Daoy (cell line): ENCODE data around the gene SLC26A11. TPM values are rescaled to one million over a fixed set of nuclear protein-coding genes. Genes with fewer than 3 reads are reported as not detected.
"Not testable (repeated sequence)": the region's sequence is repeated elsewhere in the genome, so short reads cannot be mapped to it uniquely, and the experiment has no call there.

ENCODE experiments used
- DNase-seq: peaks from one replicate; pipeline ENCODE4 v3.0.0-alpha.2; 2015; ENCODE audit warnings: low read depth
- total RNA-seq: library from RNA; depleted of rRNA; stranded (reverse); fragments of >200 nt; shearing (Covaris generic); gene quantifications from 2 replicates; pipeline ENCODE4 v1.2.3, GENCODE V29; 2014

Gene SLC26A11
- total RNA-seq, 1 experiment from 2014 or later = 0.69 TPM

DNA sequence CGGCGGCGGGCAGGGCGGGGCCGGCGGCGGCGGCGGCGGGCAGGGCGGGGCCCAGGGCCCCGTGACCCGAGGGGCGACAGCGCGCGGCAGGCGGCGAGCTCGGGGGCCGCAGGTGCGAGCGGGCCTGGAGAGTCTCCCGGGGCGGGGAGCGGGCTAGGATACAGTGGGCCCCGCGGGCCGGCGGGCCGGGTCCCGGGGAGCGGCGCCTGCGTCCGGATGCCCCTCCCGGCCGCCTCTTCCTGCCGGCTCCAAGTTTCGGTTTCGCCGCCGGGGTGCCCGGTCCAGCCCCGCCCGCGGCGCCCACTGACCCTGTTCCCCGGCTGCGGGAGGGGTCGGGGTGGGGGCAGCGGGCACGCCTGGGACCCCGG, 40.5 kb downstream of the SLC26A11 start, which contains the start of gene RNF213:
RNF213 (plus strand) TSS at position 62 of the 368 bp plus-strand sequence. CDS start 2,830 bp downstream, outside the sequence.
- peak; percentile 41 for DNase-seq

DNA sequence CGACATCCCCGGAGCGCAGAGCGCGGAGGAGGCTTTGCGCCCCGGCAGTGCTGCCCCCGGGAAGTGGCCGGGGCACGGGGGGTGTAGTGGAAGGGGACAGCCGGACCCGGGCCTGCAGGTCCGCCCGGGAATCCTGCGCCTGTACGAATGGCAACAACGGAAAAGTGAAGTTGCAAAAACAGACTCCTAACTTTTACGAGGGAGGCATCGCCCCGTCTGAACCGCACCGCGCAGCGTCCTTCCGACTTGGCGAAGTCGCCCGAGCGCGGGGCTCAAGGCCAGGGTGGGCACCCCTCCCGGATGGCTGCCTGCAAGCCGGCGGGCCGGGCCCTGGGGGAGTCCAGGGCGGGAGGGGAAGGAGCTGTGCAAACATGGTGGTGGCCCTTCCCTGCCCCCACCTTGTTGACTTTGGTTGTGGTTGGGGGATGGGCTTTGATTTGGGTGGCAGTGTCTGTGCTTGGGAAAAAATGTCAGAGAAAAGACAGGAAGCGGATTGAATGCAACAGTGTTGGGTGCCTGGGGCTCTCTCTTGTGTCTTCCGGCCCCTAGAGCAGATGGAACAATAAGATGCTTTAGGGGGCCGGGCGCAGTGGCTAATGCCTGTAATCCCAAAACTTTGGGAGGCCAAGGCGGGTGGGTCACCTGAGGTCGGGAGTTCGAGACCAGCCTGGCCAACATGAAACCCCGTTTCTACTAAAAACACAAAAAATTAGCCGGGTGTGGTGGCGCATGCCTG, 41.1 kb downstream of the SLC26A11 start:
- peak; percentile 50 for DNase-seq

GRCh38 chr17:80261895-80262279, 41.7 kb downstream of the SLC26A11 start:
- no peak for DNase-seq

GRCh38 chr17:80262291-80262690, 42.1 kb downstream of the SLC26A11 start:
- no peak for DNase-seq

DNA sequence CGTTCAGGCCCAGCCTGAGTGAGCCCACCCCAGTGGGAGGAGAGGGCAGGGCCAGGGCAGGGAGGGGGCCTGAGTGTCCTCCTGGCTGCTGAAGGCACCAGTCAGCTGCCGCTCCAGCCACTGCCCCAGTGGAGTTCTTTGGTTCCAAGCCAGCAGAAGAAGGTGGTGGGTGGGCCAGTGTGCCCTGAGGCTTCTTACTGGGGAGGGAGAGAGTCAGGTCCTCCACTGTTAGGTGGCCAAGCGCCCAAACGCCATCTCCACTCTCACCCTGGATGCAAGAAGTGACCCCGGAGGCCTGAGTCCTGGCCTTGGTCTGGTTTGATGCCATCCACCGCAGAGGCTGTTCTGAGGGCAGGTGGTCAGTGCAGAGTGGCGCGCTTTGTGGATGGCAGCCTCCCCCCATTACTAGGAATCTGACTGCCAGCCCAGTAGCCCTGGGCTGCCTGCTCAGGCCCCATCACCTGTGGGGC, 42.6 kb downstream of the SLC26A11 start:
- DNase-seq = no peak

GRCh38 chr17:80263253-80264204, 43.3 kb downstream of the SLC26A11 start:
- DNase-seq = peak; percentile 78

GRCh38 chr17:80264205-80265075, 44.2 kb downstream of the SLC26A11 start:
- no peak for DNase-seq

DNA sequence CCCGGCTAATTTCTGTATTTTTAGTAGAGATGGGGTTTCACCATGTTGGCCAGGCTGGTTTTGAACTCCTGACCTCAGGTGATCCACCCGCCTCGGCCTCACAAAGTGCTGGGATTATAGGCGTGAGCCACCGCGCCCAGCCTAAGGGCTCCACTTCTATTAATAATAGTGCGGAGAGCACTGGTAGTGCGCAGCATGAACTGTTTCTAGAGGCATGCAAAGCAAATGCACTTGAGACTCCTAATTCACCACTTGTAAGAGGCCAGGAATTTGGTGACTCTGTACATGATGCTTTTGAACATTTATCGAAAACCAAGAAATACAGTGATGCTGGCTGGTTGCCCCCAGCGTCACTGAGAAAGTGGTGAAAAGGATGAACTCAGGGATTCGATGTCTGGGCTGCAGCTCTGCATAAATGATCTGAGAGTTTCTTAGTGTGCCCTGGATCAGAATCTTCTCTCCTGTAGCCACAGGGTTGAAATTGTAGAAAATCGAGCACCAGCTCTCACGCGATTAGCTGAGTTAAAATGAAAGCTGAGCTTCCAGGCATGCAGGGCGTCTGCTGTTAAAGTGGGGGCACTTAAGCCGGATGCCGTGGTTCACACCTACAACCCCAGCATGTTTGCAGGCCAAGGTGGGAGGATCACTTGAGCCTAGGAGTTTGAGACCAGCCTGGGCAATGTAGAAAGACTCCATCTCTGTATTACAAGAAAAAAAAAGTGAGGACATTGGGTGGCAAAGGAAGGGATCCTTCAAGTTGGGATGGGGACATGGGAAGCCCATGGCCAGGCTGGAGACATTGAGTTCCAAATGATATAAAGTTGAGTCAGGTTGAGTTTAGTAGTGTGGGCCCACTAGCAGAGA, 45.2 kb downstream of the SLC26A11 start:
- DNase-seq = no peak

DNA sequence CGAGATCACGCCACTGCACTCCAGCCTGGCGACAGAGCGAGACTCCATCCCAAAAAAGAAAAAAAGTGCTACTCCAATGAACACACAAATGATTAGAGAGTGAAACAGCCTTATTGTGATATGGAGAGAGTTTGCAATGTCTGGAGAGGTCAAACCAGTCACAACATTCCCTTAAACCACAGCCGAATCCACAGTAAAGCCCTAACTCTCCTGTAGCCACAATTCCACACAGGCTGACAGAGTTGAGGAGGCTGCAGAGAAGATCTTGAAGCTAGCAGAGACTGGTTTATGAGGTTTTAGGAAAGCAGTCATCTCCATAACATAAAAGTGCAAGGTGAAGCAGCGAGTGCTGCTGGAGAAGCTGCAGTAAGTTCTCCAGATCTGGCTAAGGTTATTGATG, 47.2 kb downstream of the SLC26A11 start:
- DNase-seq = no peak

DNA sequence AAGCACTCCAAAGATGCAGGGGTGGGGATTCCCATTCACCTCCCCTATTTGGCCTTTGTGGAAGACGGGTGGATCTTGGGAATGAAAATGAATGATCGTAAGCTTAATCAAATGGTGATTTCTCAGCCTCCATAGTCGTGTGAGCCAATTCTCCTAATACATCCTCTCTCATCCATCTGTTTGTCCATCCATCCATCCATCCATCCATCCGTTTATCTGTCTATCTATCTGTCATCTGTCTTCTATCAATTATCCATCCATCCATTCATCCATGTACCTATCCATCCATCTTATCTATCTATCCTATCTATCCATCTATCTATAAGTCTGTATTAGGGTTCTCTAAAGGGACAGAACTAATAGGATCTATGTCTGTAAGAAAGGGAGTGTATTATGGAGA, 48.2 kb downstream of the SLC26A11 start:
- no peak for DNase-seq

GRCh38 chr17:80269405-80269807, 49.2 kb downstream of the SLC26A11 start:
- DNase-seq = no peak

GRCh38 chr17:80270104-80270503, 49.9 kb downstream of the SLC26A11 start:
- no peak for DNase-seq

DNA sequence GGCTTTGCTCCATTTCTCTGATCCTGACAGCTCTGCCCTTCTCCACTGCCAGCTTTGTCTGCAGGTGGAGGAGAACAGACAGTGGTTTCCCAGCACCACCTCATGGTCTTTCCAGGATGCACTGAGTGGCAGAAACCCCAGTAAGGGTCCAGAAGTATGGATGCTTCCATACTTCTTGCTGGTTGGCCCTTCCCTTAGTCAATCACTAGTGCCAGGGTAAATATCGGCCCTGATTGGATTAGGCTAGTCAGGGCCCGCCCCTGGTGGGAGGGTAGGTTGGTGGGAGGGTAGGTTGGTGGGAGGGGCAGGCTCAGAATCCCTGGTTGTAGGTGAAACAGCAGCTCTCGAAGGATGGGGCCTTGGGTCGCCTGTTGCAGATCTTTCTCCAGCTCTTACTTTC, 50.6 kb downstream of the SLC26A11 start:
- peak; percentile 34 for DNase-seq

DNA sequence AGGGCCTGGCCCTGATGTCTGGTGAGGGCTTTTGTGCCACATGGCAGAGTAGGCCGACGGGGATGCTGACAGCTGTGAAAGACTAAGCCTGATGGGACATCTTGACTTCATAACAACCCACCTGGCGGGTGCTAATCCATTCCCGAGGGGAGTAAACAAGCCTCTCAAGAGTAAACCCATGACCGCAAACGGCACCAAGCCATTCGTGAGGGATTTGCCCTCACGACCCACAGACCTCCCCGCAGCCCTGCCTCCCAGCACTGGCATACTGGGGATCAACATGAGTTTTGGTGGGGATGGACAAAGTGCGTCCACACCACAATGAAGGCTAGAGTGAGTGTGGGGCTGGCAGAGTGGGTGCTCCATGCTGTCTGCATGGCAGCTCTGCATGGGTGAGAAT, 52.1 kb downstream of the SLC26A11 start:
- DNase-seq = no peak

DNA sequence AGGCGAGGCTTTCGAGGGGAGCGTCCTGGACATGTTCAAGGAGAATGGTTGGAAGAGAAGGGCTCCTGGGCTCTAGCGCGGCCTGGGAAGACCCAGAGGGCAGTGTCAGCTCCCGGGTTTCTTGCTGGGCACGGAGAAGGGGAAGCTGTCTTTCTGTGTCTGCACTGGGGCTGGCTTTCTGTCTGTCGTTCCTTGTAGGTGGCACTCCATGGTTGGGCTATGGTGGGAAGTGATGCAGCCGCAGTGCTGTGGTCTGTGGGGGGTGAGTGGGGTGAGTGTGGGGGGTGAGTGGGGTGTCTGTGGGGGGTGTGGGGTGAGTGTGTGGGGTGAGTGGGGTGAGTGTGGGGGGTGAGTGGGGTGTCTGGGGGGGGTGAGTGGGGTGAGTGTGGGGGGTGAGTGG, 54.1 kb downstream of the SLC26A11 start:
- DNase-seq = no peak

DNA sequence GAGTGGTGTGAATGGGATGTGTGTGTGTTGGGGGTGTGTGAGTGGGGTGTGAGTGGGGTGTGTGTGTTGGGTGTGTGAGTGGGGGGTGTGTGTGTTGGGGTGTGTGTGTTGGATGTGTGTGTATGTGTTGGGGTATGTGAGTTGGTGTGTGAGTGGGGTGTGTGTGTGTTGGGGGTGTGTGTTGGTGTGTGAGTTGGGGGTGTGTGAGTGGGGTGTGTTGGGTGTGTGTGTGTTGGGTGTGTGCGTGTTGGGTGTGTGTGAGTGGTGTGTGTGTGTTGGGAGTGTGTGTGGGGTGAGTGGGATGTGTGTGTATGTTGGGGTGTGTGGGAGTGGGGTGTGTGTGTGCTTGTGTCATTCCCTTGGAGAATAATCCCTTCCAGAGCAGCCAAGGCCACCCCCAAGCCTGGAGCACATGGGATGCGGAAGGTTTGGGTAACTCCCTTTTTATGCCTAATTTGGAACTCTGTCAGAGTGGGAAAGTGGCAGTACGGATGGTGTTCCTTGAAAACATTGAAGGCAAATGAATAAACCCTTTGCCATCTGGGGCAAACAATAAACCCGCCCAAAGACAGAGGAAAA, 54.7 kb downstream of the SLC26A11 start:
- DNase-seq = no peak

DNA sequence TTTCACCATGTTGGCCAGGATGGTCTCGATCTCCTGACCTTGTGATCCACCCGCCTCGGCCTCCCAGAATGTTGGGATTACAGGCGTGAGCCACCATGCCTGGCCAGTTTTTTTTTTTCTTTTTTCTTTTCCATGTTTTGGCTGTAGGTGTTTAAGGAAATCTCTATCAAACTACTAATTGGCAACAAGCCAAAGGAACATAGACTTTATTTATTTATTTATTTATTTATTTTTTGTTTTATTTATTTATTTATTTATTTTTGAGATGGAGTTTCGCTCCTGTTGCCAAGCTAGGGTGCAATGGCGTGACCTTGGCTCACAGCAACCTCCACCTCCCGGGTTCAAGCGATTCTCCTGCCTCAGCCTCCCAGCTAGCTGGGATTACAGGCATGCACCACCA, 55.6 kb downstream of the SLC26A11 start:
- not testable (repeated sequence) for DNase-seq

DNA sequence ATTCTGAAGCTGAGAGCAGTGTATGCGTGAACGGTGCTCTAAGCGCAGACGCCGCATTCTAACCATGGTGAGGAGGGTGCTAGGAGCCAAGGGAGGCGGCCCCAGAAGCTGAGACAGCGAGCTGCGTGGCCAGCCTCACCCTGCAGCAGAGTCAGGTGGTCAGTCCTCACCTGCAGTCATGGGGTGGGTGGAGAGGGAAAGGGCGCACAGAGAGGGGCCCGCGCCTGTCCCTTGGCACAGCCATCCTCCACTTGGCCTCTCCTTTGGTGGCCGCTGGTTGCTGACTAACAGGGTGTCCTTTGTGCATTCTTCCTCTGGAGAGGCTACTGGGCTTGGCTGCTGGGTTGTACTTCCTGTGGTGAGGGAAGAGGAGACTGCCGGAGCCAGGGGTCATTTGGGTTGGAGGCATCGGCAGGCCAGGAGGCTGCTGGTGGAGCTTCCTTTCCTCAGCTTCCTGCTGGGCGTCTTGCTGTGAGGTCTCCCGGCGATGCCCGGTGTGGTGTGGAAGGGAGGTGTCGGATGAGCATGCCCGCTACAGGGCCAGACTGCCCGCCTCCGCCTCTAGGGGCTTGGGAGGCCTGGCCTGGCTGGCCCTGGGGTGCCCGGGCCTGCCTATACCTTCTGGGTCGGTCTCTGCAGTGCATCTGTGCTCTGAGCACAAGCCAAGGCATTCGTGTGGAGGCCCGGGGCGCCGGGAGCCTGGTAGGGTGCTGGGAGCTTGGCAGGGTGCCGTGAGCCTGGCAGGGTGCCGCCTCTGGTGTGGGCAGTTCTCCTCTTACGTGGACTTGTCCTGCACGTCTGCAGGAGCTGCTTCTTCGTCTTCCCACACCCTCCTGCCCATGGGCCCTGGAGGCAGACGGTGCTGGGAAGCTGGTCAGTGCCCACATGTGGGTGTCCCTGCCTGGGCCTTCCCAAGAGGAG, 57.8 kb downstream of the SLC26A11 start:
- DNase-seq = no peak

- DNase-seq = no peak
Measured at GRCh38 chr17:80279895-80280294, 59.7 kb downstream of the SLC26A11 start.
